ENCODE results near the gene PIK3R5. TPM values are rescaled to one million over a fixed set of nuclear protein-coding genes. Genes with fewer than 3 reads are reported as not detected.
A peak's percentile ranks its signal among the peaks of the same experiment; 100 is the strongest.
"Not testable (repeated sequence)": the region's sequence is repeated elsewhere in the genome, so short reads cannot be mapped to it uniquely, and the experiment has no call there.

The PIK3R5 gene
- total and polyA plus RNA-seq, 12 donors = 1.2 to 51.7 (median 17.2) TPM

DNA sequence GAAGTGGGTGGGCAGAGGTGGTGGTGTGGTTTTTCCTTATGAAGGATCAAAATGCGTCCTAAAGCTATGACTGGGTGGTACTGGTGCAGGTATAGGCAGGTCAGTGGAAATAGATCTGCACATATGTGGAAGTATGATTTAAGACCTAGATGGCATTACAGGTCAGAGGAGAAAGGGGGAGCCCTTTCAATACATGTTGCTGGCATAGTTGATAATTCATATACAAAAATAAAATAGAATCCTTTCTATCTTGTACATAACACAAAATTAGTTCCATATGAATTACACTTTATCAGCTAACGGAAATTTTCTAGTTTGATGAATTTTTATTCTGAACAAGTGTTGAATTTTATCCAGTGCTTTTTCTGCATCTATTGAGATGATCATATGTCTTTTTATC, 20.8 kb upstream of the PIK3R5 start:
- H3K9me3 ChIP-seq (replicated peaks in 1 of 3) = no peaks in the 10 kb centered on the region
- TF ChIP-seq, protein P1, sequence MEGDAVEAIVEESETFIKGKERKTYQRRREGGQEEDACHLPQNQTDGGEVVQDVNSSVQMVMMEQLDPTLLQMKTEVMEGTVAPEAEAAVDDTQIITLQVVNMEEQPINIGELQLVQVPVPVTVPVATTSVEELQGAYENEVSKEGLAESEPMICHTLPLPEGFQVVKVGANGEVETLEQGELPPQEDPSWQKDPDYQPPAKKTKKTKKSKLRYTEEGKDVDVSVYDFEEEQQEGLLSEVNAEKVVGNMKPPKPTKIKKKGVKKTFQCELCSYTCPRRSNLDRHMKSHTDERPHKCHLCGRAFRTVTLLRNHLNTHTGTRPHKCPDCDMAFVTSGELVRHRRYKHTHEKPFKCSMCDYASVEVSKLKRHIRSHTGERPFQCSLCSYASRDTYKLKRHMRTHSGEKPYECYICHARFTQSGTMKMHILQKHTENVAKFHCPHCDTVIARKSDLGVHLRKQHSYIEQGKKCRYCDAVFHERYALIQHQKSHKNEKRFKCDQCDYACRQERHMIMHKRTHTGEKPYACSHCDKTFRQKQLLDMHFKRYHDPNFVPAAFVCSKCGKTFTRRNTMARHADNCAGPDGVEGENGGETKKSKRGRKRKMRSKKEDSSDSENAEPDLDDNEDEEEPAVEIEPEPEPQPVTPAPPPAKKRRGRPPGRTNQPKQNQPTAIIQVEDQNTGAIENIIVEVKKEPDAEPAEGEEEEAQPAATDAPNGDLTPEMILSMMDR (IDR thresholded peaks at IDR 0.05) = no peak
- no peak for TF ChIP-seq POLR2A (IDR thresholded peaks at IDR 0.05)
- H3K27ac ChIP-seq = no peak overlapping the region
- H3K4me3 ChIP-seq = no peak overlapping the region
- H3K4me1 ChIP-seq (replicated peaks in 1 of 2) = no peaks in the 10 kb centered on the region
- intact Hi-C loops (cut with DNase I) = no loop called here
- H3K27me3 ChIP-seq = peaks cover 4% of the 10 kb centered on the region
- no peaks in the 10 kb centered on the region for H3K36me3 ChIP-seq (replicated peaks in 1 of 2)
- 69 to 87% (median 79%) methylated on average over 2 of the region's 2 CpGs for WGBS, 4 donors
- no peak for DNase-seq

GRCh38 chr17:8985054-8985701, 19.7 kb upstream of the PIK3R5 start:
- TF ChIP-seq POLR2A (IDR thresholded peaks at IDR 0.05) = no peak
- TF ChIP-seq, protein P1 (IDR thresholded peaks at IDR 0.05) = no peak
- H3K27ac ChIP-seq = peak overlapping the region in 1 of 5 donors; percentile 5
- H3K36me3 ChIP-seq (replicated peaks in 1 of 2) = no peaks in the 10 kb centered on the region
- H3K4me3 ChIP-seq = no peak overlapping the region
- H3K4me1 ChIP-seq (replicated peaks in 1 of 2) = no peaks in the 10 kb centered on the region
- H3K27me3 ChIP-seq = peaks cover 4% of the 10 kb centered on the region
- no peaks in the 10 kb centered on the region for H3K9me3 ChIP-seq (replicated peaks in 1 of 3)
- DNase-seq = no peak
- intact Hi-C loops (cut with DNase I) = no loop called here
- WGBS, 4 donors = 64 to 78% (median 71%) methylated on average over 3 to 4 of the region's 4 CpGs

- H3K27me3 ChIP-seq; H3K4me3 ChIP-seq; H3K36me3 ChIP-seq (replicated peaks in 1 of 2); H3K9me3 ChIP-seq (replicated peaks in 1 of 3); DNase-seq; intact Hi-C loops (cut with DNase I); H3K27ac ChIP-seq; H3K4me1 ChIP-seq (replicated peaks in 1 of 2): not testable (repeated sequence)
- 80 to 90% (median 84%) methylated on average over 5 of the region's 5 CpGs for WGBS, 4 donors
Measured at GRCh38 chr17:8984225-8984624, 18.7 kb upstream of the PIK3R5 start.

GRCh38 chr17:8981443-8981842, 15.9 kb upstream of the PIK3R5 start:
- WGBS, 4 donors = 75 to 90% (median 81%) methylated on average over 2 of the region's 2 CpGs
- intact Hi-C loops (cut with DNase I) = no loop called here
- H3K27me3 ChIP-seq = no peaks in the 10 kb centered on the region
- no peaks in the 10 kb centered on the region for H3K36me3 ChIP-seq (replicated peaks in 1 of 2)
- no peaks in the 10 kb centered on the region for H3K9me3 ChIP-seq (replicated peaks in 1 of 3)
- H3K4me3 ChIP-seq = no peak overlapping the region
- no peak for TF ChIP-seq POLR2A (IDR thresholded peaks at IDR 0.05)
- TF ChIP-seq, protein P1 (IDR thresholded peaks at IDR 0.05) = no peak
- H3K4me1 ChIP-seq (replicated peaks in 1 of 2) = no peaks in the 10 kb centered on the region
- H3K27ac ChIP-seq = no peak overlapping the region
- no peak for DNase-seq

DNA sequence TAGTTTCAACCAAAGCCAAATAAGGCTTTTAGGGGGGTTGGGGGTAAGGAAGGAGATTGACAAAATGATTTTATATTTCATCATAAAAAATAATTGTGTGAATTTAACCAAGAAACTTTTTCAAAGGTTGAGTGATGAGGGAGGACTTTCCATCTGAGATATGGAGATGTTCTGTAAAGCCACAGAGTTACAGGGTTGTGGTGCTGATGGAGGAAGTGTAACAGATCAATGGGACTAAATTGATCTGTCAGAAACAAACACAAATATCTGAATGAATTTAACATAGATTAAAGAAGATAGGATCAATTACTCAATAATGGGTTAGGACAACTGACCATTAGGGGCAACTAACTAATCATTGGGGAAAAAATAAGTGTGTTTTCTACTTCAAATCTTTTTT, 14.2 kb upstream of the PIK3R5 start:
- H3K36me3 ChIP-seq (replicated peaks in 1 of 2) = no peaks in the 10 kb centered on the region
- intact Hi-C loops (cut with DNase I) = no loop called here

More for the DNA sequence above, 14.2 kb upstream of the PIK3R5 start:
- Histone ChIP-seq H3K27me3 (no peaks in the 10 kb centered on the region), H3K27ac (no peak overlapping the region), H3K9me3 (replicated peaks in 1 of 3) (no peaks in the 10 kb centered on the region), H3K4me3 (no peak overlapping the region), H3K4me1 (replicated peaks in 1 of 2) (no peaks in the 10 kb centered on the region)
- DNase-seq = no peak
- TF ChIP-seq, protein P1 (IDR thresholded peaks at IDR 0.05) = no peak
- no peak for TF ChIP-seq POLR2A (IDR thresholded peaks at IDR 0.05)

Data from adrenal gland (tissue), 12 donors.